Endodermal cell (in vitro differentiated cells): Measurements from ENCODE around the gene GGTA1. TPM values are rescaled to one million over a fixed set of nuclear protein-coding genes. Genes with fewer than 3 reads are reported as not detected.
"Not testable (repeated sequence)": the region's sequence is repeated elsewhere in the genome, so short reads cannot be mapped to it uniquely, and the experiment has no call there.

ENCODE experiments used
- DNase-seq: peaks from one replicate; pipeline ENCODE4 v3.0.0-alpha.2; 2017
- H3K27ac ChIP-seq: 2 replicates; pipeline ENCODE4 v1.5.1; 2013; ENCODE audit warnings: mild to moderate bottlenecking, low read depth, low read length, moderate library complexity
- H3K27me3 ChIP-seq: 2 replicates; pipeline ENCODE4 v1.6.1; 2013; ENCODE audit warnings: mild to moderate bottlenecking, low read length, moderate library complexity; ENCODE audit not compliant: insufficient read depth, control insufficient read depth, poor library complexity, severe bottlenecking
- H3K36me3 ChIP-seq: 2 replicates; pipeline ENCODE4 v1.7.0; 2013; ENCODE audit warnings: mild to moderate bottlenecking, low read length, moderate library complexity; ENCODE audit not compliant: control insufficient read depth, insufficient read depth
- H3K4me1 ChIP-seq: one replicate; pipeline ENCODE4 v1.7.0; 2013; ENCODE audit warnings: low read length; ENCODE audit not compliant: control insufficient read depth, insufficient read depth
- H3K4me3 ChIP-seq: 2 replicates; pipeline ENCODE4 v1.5.1; 2013; ENCODE audit warnings: mild to moderate bottlenecking, low read length, moderate library complexity
- H3K9ac ChIP-seq: 2 replicates; pipeline ENCODE4 v1.6.1; 2013; ENCODE audit warnings: mild to moderate bottlenecking, low read length, moderate library complexity; ENCODE audit not compliant: poor library complexity, severe bottlenecking; ENCODE audit errors: extremely low read depth
- H3K9me3 ChIP-seq: 2 replicates; pipeline ENCODE4 v1.6.1; 2013; ENCODE audit warnings: mild to moderate bottlenecking, low read length, moderate library complexity; ENCODE audit not compliant: control insufficient read depth
- H3K27ac Mint-ChIP-seq: 2 replicates; pipeline ENCODE4 v1.8.0; 2020; ENCODE audit warnings: mixed read lengths
- H3K27me3 Mint-ChIP-seq: 2 replicates; pipeline ENCODE4 v1.8.0; 2021; ENCODE audit warnings: mild to moderate bottlenecking, mixed read lengths; ENCODE audit not compliant: insufficient read depth
- H3K36me3 Mint-ChIP-seq: 2 replicates; pipeline ENCODE4 v1.8.0; 2020; ENCODE audit warnings: low read depth, mixed read lengths
- H3K4me1 Mint-ChIP-seq: 2 replicates; pipeline ENCODE4 v1.8.0; 2020; ENCODE audit warnings: mixed read lengths
- H3K4me3 Mint-ChIP-seq: 2 replicates; pipeline ENCODE4 v1.8.0; 2020; ENCODE audit warnings: mild to moderate bottlenecking, moderate library complexity, mixed read lengths
- H3K9me3 Mint-ChIP-seq: 2 replicates; pipeline ENCODE4 v1.8.0; 2020; ENCODE audit warnings: mild to moderate bottlenecking, mixed read lengths
- WGBS, 2 experiments: methylation state at CpG; one replicate each; pipeline versions ENCODE4 v1.1.5 to v1.1.7; 2013; ENCODE audit warnings: missing lambda C conversion rate in 2 of 2, mixed read lengths in 1 of 2; ENCODE audit not compliant: insufficient coverage in 1 of 2, insufficient read length in 1 of 2; 5-methylcytosine and 5-hydroxymethylcytosine counted together
- total RNA-seq, 2 donors: library from RNA; stranded (reverse); fragmentation: NEBNext Ultra II Directional in 1 of 2; extraction: Animal tissue kit (Norgen Biotek cat#: 25700) in 1 of 2; gene quantifications; 2 replicates in 1 of 2; 3 replicates in 1 of 2; pipeline ENCODE4 v1.2.1, GENCODE V29; 2021
- TF ChIP-seq, protein P1 (sequence below): fragments of 200-600 bp; sonication (generic); conservative IDR thresholded peaks from 2 replicates; pipeline ENCODE4 v1.5.0; 2021; ENCODE audit warnings: antibody characterized with exemption, mild to moderate bottlenecking

GGTA1 gene
- total RNA-seq, 2 donors from 2014 or later: not detected

DNA sequence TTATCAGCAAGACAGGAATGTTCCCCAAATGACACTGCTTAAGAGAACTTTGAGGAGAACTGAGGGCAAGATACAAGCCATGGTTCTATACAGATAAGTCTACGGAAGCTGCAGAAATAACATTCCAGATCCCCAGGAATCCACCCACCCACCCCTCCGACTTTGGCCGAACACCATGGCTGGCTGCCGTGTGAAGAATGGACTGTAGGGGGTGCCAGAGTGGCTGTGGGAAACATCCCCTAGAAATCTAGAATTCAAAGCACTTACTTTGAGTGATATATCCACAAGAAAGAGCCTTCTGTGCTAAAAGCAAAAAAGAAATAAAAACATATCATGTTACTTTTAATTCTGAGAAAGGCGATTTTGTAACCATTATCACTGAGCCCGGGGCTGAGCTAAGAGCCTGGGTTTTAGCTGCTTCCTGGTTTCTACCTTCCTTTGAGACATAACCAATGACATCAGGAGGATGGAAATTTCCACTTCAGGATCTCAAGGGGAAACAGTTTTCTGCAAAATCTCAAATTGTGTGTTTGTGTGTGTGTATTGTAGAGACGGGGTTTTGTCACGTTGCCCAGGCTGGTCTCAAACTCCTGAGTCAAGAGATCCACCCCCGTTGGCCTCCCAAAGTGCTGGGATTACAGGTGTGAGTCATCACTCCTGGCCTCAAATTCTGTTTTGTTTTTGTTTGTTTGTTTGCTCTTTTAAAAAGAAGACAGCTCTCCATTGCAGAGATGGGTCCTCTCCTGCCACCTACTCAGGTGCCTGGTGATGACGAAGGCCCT is 36.4 kb downstream of the GGTA1 start:
- H3K9ac ChIP-seq: no peak overlapping the region
- no peak overlapping the region for H3K4me3 Mint-ChIP-seq
- 51 to 100% methylated on average over 2 to 10 of the region's 10 CpGs for WGBS, 2 experiments
- H3K4me1 Mint-ChIP-seq: no peaks in the 10 kb centered on the region
- no peak overlapping the region for H3K4me3 ChIP-seq
- H3K4me1 ChIP-seq: no peaks in the 10 kb centered on the region
- no peak overlapping the region for H3K27ac ChIP-seq
- no peaks in the 10 kb centered on the region for H3K27me3 ChIP-seq
- H3K36me3 Mint-ChIP-seq: no peaks in the 10 kb centered on the region
- no peaks in the 10 kb centered on the region for H3K36me3 ChIP-seq
- TF ChIP-seq, protein P1, sequence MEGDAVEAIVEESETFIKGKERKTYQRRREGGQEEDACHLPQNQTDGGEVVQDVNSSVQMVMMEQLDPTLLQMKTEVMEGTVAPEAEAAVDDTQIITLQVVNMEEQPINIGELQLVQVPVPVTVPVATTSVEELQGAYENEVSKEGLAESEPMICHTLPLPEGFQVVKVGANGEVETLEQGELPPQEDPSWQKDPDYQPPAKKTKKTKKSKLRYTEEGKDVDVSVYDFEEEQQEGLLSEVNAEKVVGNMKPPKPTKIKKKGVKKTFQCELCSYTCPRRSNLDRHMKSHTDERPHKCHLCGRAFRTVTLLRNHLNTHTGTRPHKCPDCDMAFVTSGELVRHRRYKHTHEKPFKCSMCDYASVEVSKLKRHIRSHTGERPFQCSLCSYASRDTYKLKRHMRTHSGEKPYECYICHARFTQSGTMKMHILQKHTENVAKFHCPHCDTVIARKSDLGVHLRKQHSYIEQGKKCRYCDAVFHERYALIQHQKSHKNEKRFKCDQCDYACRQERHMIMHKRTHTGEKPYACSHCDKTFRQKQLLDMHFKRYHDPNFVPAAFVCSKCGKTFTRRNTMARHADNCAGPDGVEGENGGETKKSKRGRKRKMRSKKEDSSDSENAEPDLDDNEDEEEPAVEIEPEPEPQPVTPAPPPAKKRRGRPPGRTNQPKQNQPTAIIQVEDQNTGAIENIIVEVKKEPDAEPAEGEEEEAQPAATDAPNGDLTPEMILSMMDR: peak; percentile 89
- peak overlapping the region; percentile 71 for H3K27ac Mint-ChIP-seq
- peaks cover 2% of the 10 kb centered on the region for H3K27me3 Mint-ChIP-seq
- H3K9me3 Mint-ChIP-seq: no peaks in the 10 kb centered on the region
- H3K9me3 ChIP-seq: no peaks in the 10 kb centered on the region
- DNase-seq: peak; percentile 95

DNA sequence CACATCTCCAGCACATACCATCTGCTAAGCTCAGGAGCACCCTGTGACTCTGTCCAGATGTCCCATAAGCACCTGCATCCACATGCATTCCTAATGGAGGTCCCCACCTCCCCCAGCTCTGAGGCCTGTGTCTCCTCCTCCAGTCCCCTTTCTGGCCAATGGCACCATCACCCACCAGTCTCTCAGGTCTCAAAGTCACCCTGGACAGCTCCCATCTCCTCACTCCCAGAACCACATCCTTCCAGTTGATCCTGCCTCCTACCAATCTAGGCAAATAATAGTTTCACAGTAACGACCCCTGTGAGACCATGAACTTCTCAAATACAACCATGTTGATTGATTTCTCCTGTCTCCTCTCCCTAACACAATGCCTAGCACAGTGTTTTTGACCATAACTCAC is 40.1 kb downstream of the GGTA1 start:
- TF ChIP-seq, protein P1: no peak
- Mint-ChIP-seq H3K4me3 (no peak overlapping the region), H3K27ac (no peak overlapping the region), H3K36me3 (no peaks in the 10 kb centered on the region), H3K4me1 (no peaks in the 10 kb centered on the region), H3K27me3 (peaks cover 6% of the 10 kb centered on the region), H3K9me3 (no peaks in the 10 kb centered on the region)
- H3K4me3 ChIP-seq: no peak overlapping the region
- peak; percentile 61 for DNase-seq
- no peaks in the 10 kb centered on the region for H3K27me3 ChIP-seq
- H3K27ac ChIP-seq: no peak overlapping the region
- no peaks in the 10 kb centered on the region for H3K36me3 ChIP-seq
- no peaks in the 10 kb centered on the region for H3K9me3 ChIP-seq
- WGBS, 2 experiments: 48% methylated on average over 1 of the region's 1 CpG; no CpG with 5 or more reads in 1 of the 2 experiments
- H3K9ac ChIP-seq: no peak overlapping the region
- H3K4me1 ChIP-seq: no peaks in the 10 kb centered on the region

DNA sequence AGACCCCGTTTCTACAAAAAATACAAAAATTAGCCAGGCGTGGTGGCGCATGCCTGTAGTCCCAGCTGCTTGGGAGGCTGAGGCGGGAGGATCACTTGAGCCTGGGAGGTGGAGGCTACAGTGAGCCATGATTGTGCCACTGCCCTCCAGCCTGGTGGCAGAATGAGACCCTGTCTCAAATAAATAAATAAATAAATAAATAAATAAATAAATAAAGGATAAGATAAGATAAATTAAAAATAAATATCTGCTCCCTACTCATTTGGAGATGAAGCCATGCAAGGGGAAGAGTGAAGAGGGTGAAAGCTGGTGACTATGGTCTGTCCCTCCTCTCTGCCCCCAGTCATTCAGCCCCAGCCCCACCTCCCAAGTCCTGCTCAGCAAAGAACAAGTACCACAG is 41.2 kb downstream of the GGTA1 start:
- H3K27ac ChIP-seq, DNase-seq, H3K4me3 ChIP-seq, H3K9me3 Mint-ChIP-seq, H3K27me3 ChIP-seq, H3K9ac ChIP-seq, H3K27me3 Mint-ChIP-seq, H3K4me1 Mint-ChIP-seq, H3K9me3 ChIP-seq, H3K36me3 ChIP-seq, H3K27ac Mint-ChIP-seq, H3K4me1 ChIP-seq, H3K36me3 Mint-ChIP-seq, H3K4me3 Mint-ChIP-seq: not testable (repeated sequence)
- WGBS, 2 experiments: 80 to 96% methylated on average over 1 to 4 of the region's 4 CpGs
